GM19372 (cell line): ENCODE measurements around the gene CNTNAP2.
"Not testable (repeated sequence)": the region's sequence is repeated elsewhere in the genome, so short reads cannot be mapped to it uniquely, and the experiment has no call there.

Experiments
- ATAC-seq: cut with Tn5 transposase; IDR thresholded peaks from one replicate; pipeline ENCODE4 v1.9.1; 2021; ENCODE audit warnings: mild to moderate bottlenecking, low read depth, moderate library complexity; ENCODE audit not compliant: unreplicated experiment

The CNTNAP2 gene

GRCh38 chr7:146146831-146147486, 30.4 kb downstream of the CNTNAP2 start:
- no peak for ATAC-seq

- ATAC-seq = no peak
Measured at GRCh38 chr7:146150153-146150552, 33.6 kb downstream of the CNTNAP2 start.

GRCh38 chr7:146172112-146172511, 55.5 kb downstream of the CNTNAP2 start:
- ATAC-seq = no peak

GRCh38 chr7:146175716-146176115, 59.1 kb downstream of the CNTNAP2 start:
- no peak for ATAC-seq

- ATAC-seq = no peak
Measured at GRCh38 chr7:146176860-146177259, 60.3 kb downstream of the CNTNAP2 start.

GRCh38 chr7:146177301-146177700, 60.7 kb downstream of the CNTNAP2 start:
- no peak for ATAC-seq

GRCh38 chr7:146185844-146186243, 69.2 kb downstream of the CNTNAP2 start:
- no peak for ATAC-seq

- ATAC-seq = not testable (repeated sequence)
Measured at GRCh38 chr7:146191428-146191827, 74.8 kb downstream of the CNTNAP2 start.

- no peak for ATAC-seq
Measured at GRCh38 chr7:146201945-146202344, 85.3 kb downstream of the CNTNAP2 start.

GRCh38 chr7:146206270-146206669, 89.7 kb downstream of the CNTNAP2 start:
- ATAC-seq = no peak

GRCh38 chr7:146208492-146208891, 91.9 kb downstream of the CNTNAP2 start:
- ATAC-seq = no peak

GRCh38 chr7:146214842-146215241, 98.2 kb downstream of the CNTNAP2 start:
- ATAC-seq = no peak

GRCh38 chr7:146216396-146217041, 99.9 kb downstream of the CNTNAP2 start:
- no peak for ATAC-seq

- no peak for ATAC-seq
Measured at GRCh38 chr7:146223851-146224250, 107.2 kb downstream of the CNTNAP2 start.

- ATAC-seq = no peak
Measured at GRCh38 chr7:146232604-146233003, 116.0 kb downstream of the CNTNAP2 start.

GRCh38 chr7:146235195-146235594, 118.6 kb downstream of the CNTNAP2 start:
- no peak for ATAC-seq

- ATAC-seq = no peak
Measured at GRCh38 chr7:146242661-146243060, 126.1 kb downstream of the CNTNAP2 start.

GRCh38 chr7:146247991-146248390, 131.4 kb downstream of the CNTNAP2 start:
- not testable (repeated sequence) for ATAC-seq

GRCh38 chr7:146248744-146249143, 132.1 kb downstream of the CNTNAP2 start:
- not testable (repeated sequence) for ATAC-seq

GRCh38 chr7:146249272-146249671, 132.7 kb downstream of the CNTNAP2 start:
- no peak for ATAC-seq

- ATAC-seq = no peak
Measured at GRCh38 chr7:146255609-146256008, 139.0 kb downstream of the CNTNAP2 start.

GRCh38 chr7:146262527-146262926, 145.9 kb downstream of the CNTNAP2 start:
- ATAC-seq = no peak
